K562 (cell line): ENCODE data around the gene PIP5K1B. TPM values are rescaled to one million over a fixed set of nuclear protein-coding genes. Genes with fewer than 3 reads are reported as not detected.

ENCODE experiments used
- CTBP1 ChIP-seq: fragments of 450-650 bp; IDR thresholded peaks from 2 replicates; pipeline ENCODE4 v1.6.1; 2016; ENCODE audit warnings: borderline replicate concordance
- FIP1L1 ChIP-seq: fragments of 200-400 bp; formaldehyde crosslinking; IDR thresholded peaks from 2 replicates; pipeline ENCODE4 v1.6.1; 2018; ENCODE audit warnings: mild to moderate bottlenecking, low read depth, low read length; ENCODE audit not compliant: poor library complexity, severe bottlenecking
- FOXO4 ChIP-seq: fragments of 450-650 bp; formaldehyde crosslinking; IDR thresholded peaks from 2 replicates; pipeline ENCODE4 v1.4.0; 2020; ENCODE audit warnings: mild to moderate bottlenecking, moderate library complexity
- HIVEP1 ChIP-seq: fragments of 250-450 bp; sonication (Bioruptor Pico); IDR thresholded peaks from 2 replicates; pipeline ENCODE4 v1.4.0; 2020; ENCODE audit warnings: mild to moderate bottlenecking
- IRF1 ChIP-seq: sonication (generic); formaldehyde crosslinking; IDR thresholded peaks from 2 replicates; pipeline ENCODE4 v1.8.0; 2022; ENCODE audit warnings: missing genetic modification reagents, mild to moderate bottlenecking, borderline replicate concordance
- MEIS2 ChIP-seq: fragments of 450-650 bp; IDR thresholded peaks from 2 replicates; pipeline ENCODE4 v1.6.1; 2014; ENCODE audit warnings: mild to moderate bottlenecking; ENCODE audit not compliant: partially characterized antibody
- PATZ1 ChIP-seq: fragments of 250-450 bp; sonication (Bioruptor Pico); IDR thresholded peaks from 2 replicates; pipeline ENCODE4 v1.5.0; 2020; ENCODE audit warnings: mild to moderate bottlenecking, borderline replicate concordance
- PHF20 ChIP-seq: fragments of 450-650 bp; IDR thresholded peaks from 2 replicates; pipeline ENCODE4 v1.6.1; 2018; ENCODE audit not compliant: partially characterized antibody
- SNIP1 ChIP-seq: fragments of 450-650 bp; IDR thresholded peaks from 2 replicates; pipeline ENCODE4 v1.7.1; 2017; ENCODE audit warnings: low read depth, mild to moderate bottlenecking
- SOX6 ChIP-seq: fragments of 450-650 bp; IDR thresholded peaks from 2 replicates; pipeline ENCODE4 v1.6.1; 2014; ENCODE audit warnings: mild to moderate bottlenecking
- SPI1 ChIP-seq: IDR thresholded peaks from 2 replicates; pipeline ENCODE4 v1.6.1; 2011; ENCODE audit warnings: low read depth, low read length, control low read depth, borderline replicate concordance
- TCFL5 ChIP-seq: fragments of 250-450 bp; sonication (Bioruptor Pico); conservative IDR thresholded peaks from 2 replicates; pipeline ENCODE4 v1.6.1; 2021; ENCODE audit warnings: mild to moderate bottlenecking, moderate library complexity, matching md5 sums
- TFAM ChIP-seq: fragments of 250-450 bp; sonication (Bioruptor Pico); conservative IDR thresholded peaks from 2 replicates; pipeline ENCODE4 v1.5.0; 2021; ENCODE audit warnings: mild to moderate bottlenecking, moderate library complexity
- TGIF2 ChIP-seq: sonication (generic); formaldehyde crosslinking; IDR thresholded peaks from 2 replicates; pipeline ENCODE4 v1.8.1; 2022; ENCODE audit warnings: mild to moderate bottlenecking, missing genetic modification reagents, moderate library complexity
- U2AF1 ChIP-seq: fragments of 200-400 bp; formaldehyde crosslinking; optimal IDR thresholded peaks from 2 replicates; pipeline ENCODE3; 2017; ENCODE audit warnings: mild to moderate bottlenecking, low read depth, low read length, moderate library complexity
- ZBTB43 ChIP-seq: sonication (generic); formaldehyde crosslinking; IDR thresholded peaks from 2 replicates; pipeline ENCODE4 v1.8.0; 2023; ENCODE audit warnings: mild to moderate bottlenecking, missing genetic modification reagents
- ZNF324 ChIP-seq: fragments of 250-450 bp; sonication (Bioruptor Pico); IDR thresholded peaks from 2 replicates; pipeline ENCODE4 v1.4.0; 2020; ENCODE audit warnings: mild to moderate bottlenecking
- ZNF592 ChIP-seq: fragments of 450-650 bp; IDR thresholded peaks from 2 replicates; pipeline ENCODE4 v1.6.1; 2017; ENCODE audit warnings: antibody characterized with exemption, mild to moderate bottlenecking
- polyA plus RNA-seq, 8 experiments: library from polyadenylated mRNA; depleted of rRNA in 4 of 8; stranded (reverse) in 5 of 8; unstranded in 3 of 8; fragments of >200 nt; fragmentation: Nextera tagmentation in 2 of 8; fragmentation: Illumina TruSeq in 1 of 8; extraction: Ambion mirVana in 2 of 8; extraction: Trizol in 1 of 8; gene quantifications; 2 replicates each; pipeline versions ENCODE4 v1.2.1 to v1.2.3, GENCODE V29; 2011 to 2014; ENCODE audit warnings: inconsistent platforms in 1 of 8, missing spikeins in 1 of 8
- total RNA-seq, 7 experiments: library from RNA; depleted of rRNA in 6 of 7; stranded (reverse); fragments of >200 nt in 6 of 7; fragmentation: Illumina TruSeq in 2 of 7; extraction: Trizol in 2 of 7; gene quantifications; 2 replicates each; pipeline versions ENCODE4 v1.2.1 to v1.2.3, GENCODE V29; 2011 to 2021; ENCODE audit warnings: low replicate concordance in 1 of 7

Gene PIP5K1B
- total and polyA plus RNA-seq, 9 of the 15 experiments (the other 6 are each of a cell fraction or from before 2014, with no cell fraction given) = 3.1 to 12.9 (median 7.4) TPM

GRCh38 chr9:68720656-68721313, 15.7 kb downstream of the PIP5K1B start (continued):
- TF ChIP-seq FOXO4 (CRISPR knock-in tag) (no peak), TCFL5 (CRISPR knock-in tag) (no peak), SOX6 (peak; percentile 59), FIP1L1 (no peak), ZBTB43 (CRISPR knock-in tag) (no peak), TFAM (CRISPR knock-in tag) (no peak), IRF1 (CRISPR knock-in tag) (no peak), TGIF2 (CRISPR knock-in tag) (no peak), SPI1 (no peak), HIVEP1 (CRISPR knock-in tag) (no peak), PATZ1 (CRISPR knock-in tag) (no peak), MEIS2 (peak; percentile 15), ZNF592 (no peak), ZNF324 (no peak), CTBP1 (peak; percentile 66; the same call in 1 of the 2 replicates), U2AF1 (no peak), SNIP1 (no peak), PHF20 (no peak)
